ENCODE data around the gene CD1B.
"Not testable (repeated sequence)": the region's sequence is repeated elsewhere in the genome, so short reads cannot be mapped to it uniquely, and the experiment has no call there.

Gene CD1B

GRCh38 chr1:158331481-158332150 is at the start of gene CD1B:
CD1B (minus strand) TSS chr1:158331531; CDS start chr1:158331423, 108 bp downstream.
- no peak for DNase-seq

GRCh38 chr1:158374860-158375259 is 43.5 kb upstream of the CD1B start:
- no peak for DNase-seq

DNA sequence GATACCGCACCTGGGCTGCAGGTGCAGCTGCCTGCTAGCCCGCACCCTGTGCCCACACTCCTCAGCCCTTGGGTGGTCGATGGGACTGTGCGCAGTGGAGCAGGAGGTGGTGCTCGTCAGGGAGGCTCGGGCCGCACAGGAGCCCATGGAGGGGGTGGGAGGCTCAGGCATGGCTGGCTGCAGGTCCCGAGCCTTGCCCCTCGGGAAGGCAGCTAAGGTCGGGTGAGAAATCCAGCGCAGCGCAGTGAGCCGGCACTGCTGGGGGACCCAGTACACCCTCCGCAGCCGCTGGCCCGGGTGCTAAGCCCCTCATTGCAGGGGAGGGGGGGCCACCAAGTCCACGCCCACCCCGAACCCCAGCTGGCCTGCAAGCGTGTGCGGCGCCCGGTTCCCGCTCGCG is 42.8 kb upstream of the CD1B start:
- not testable (repeated sequence) for DNase-seq

DNA sequence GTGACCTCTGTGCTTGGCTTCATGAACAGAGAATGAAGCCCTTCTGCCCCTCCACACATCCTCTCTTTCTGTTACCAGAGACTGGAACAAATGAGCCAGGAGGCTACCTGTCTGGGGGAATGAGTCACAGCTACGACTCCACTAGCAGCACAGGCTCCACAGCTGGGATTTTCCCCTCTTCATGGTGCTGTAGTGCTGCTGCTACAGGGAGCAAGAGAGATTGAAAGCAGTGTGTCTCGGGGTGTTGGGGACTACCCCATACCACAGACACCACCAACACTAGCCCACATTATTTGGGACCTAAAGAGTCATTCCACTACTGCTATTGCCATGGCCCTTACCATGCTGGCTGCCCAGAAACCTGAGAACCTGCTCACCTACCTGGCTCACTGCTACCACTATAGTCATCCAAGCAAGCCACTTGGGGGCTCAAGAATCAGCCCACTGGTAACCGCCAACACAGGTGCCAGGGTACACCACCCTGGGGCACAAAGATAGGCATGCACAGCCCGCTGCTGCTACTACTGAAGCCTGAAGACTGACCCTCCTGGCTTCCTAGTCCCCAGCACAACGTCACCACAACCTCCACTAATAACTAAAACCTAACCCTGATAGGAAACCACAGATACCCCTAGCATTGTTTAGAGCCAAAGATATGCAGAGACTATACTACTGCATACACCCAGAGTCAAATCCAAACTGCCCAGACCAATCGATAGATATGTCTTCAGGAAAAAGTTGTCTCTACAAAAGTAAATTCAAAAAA is 40.0 kb upstream of the CD1B start:
- DNase-seq: no peak

DNA sequence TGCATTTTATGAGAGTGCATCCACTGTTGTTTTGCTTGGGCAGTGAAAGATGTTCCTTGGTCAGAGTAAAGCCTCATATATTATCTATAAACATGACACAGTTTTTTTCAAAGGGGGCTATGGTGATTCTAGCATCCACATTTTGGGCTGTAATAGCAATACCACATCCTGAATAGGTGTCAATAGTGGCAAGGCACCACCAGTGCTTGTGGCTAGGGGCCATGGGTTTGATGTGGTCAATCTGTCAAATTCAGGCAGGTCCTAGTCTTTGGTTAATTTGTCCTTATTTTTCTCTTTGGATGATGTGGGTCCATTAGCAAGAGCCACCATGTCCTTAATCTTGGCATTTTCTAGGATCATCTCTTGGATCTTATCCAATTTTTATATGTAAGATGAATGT is 35.5 kb upstream of the CD1B start:
- DNase-seq: no peak

DNA sequence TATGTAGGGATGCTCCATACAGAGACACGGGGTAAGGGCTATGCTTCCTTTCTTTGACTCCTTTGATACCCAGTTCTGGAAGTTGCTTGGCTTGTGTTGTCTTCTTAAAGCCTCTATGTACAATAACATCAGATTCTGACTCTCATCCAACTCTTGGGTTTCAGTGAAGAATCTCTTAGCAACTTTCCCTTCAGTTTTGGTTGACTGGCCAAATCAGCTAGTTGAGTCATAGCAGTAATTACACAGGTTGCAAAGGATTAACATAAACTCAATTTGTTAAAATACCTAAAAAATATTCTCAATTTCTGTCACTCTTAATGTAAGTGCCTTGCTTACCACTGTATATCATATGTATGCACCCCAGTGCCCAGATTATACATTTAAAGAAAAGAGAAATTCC is 31.6 kb upstream of the CD1B start:
- DNase-seq: no peak

DNA sequence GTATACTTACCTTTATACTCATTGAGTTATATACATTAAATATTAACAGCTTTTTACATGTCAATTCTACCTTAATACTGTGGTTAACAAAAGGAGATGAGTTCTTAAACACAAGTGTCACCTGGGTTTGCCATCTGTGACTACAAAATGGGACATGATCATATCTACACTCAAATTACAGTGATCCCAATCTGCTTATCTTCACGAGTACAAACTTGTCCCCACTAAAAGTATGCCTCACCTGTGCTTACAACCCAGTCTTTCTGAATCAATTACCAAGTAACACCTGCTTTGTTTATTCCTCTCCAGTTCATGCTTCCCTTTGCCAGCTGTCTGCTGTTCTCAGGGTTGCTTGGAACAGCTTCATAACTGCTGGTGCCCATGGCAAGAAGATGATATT is 31.2 kb upstream of the CD1B start:
- no peak for DNase-seq

- DNase-seq: no peak
Observed at GRCh38 chr1:158357441-158357840, 26.1 kb upstream of the CD1B start.

DNA sequence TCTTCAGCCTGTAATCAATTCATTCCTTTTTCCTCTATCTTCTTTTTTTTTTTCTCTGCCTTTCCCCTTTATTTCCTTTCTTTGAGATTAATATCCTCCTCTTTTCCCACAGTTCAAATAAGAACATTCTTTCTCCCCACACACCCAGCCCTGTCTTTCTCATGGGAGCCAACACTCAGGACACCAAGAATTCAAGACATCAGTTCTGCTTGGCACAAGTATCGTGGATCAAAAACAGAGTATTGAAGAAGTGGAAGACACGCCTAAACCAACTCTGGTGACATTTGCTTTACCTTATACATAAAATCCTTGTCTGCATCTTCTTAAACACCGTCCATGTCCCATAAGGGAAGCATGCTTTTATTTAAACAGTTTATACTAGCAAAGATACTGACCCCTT is 25.3 kb upstream of the CD1B start:
- no peak for DNase-seq

- DNase-seq: no peak
Observed at GRCh38 chr1:158355773-158356285, 24.5 kb upstream of the CD1B start.

GRCh38 chr1:158354255-158354654 is 22.9 kb upstream of the CD1B start:
- no peak for DNase-seq

DNA sequence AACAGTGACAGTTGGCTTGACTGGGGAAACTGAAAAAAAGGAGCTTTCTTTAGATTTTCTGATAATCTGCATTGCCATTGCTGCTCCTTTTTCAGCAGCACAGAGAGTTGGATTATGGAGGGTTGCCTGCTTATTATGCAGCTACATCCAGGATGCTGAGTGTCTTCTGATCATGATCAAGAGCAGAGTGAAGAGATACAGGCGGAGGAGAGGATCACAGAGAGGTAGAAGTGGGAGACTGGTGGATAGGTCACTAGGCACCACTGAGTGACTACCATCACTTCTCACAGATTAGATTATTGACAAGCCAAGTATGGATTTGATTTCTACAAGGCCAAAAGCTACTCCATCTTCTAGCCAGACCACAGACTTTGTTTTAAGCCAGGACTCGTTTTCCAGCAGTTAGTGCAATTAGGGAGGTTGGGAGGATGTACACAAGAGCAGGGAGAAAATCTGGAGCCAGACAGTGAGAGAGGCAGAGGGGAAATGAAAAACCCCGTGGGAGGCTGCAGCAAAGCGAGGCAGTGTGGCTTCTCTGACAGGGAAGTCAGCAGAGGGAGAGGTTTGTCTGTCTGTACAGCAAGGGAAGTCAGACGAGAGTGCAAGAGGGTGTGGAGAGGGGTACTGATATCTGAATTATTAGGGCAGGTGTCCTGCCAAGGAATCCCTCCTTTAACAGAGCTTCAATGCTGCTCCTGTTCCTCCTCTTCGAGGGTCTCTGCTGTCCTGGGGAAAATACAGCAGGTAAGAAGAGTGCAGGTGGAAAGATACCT is 22.2 kb upstream of the CD1B start, which contains the start of gene CD1E:
Gene CD1E, plus strand, starts transcription at position 592 of the 773 bp plus-strand sequence. Its CDS starts 95 bp downstream, at position 687.
- DNase-seq: no peak

DNA sequence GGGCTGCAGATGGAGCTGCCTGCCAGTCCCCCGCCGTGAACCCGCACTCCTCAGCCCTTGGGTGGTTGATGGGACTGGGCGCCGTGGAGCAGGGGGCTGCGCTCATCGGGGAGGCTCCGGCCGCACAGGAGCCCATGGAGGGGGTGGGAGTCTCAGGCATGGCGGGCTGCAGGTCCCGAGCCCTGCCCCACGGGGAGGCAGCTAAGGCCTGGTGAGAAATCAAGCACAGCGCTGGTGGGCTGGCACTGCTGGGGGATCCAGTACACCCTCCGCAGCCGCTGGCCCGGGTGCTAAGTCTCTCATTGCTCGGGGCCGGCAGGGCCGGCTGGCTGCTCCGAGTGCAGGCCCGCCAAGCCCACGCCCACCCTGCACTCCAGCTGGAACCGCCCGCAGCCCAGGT is 17.6 kb upstream of the CD1B start:
- not testable (repeated sequence) for DNase-seq

DNA sequence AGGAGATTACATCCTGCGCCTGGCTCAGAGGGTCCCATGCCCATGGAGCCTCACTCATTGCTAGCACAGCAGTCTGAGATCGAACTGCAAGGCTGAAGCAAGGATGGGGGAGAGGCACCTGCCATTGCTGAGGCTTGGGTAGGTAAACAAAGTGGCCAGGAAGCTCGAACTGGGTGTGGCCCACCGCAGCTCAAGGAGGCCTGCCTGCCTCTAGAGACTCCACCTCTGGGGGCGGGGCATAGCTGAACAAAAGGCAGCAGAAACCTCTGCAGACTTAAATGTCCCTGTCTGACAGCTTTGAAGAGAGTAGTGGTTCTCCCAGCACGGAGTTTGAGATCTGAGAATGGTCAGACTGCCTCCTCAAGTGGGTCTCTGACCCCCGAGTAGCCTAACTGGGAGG is 5.1 kb upstream of the CD1B start:
- not testable (repeated sequence) for DNase-seq

DNA sequence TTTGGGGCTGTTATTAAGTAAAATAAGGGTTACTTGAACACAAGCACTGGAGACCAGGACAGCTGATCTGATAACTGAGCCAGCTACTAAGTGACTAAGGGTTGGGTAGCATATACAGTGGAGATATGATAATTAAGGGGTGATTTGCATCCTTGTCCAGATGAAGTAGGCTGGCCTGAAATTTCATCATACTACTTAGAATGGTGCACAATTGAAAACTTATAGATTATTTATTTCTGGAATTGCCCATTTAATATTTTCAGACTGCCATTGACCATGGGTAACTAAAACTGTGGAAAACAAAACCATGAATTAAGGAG is 3.8 kb upstream of the CD1B start:
- DNase-seq: no peak

DNA sequence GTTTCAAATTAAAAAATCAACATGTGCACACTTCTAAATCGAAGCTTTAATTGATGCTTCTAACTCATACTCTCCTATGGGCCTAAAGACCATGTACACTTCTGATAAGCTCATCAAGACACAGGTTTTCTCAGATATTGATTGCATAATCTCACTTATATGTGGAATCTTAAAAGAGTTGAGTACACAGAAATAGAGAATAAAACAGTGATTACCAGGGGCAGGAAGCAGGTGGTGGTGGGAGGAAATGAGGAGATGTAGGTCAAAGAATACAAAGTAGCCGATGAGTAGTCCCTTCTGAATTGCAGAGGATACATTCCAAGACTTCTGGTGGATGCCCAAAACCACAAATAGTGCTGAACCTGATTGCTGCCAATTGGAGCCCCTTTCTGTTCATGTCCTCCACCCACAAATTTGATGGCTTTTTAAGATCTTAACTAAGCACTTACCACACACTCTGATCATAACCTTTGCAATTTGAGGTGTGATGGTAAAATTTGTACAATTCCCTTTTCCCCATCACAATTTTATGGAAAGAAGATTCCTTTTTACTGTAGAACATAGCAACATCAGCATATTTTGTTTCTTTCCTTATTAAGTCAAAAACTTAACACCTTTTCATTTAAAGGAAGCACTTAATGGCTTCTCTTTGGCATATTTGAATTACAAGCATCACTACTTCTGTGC is 3.3 kb upstream of the CD1B start:
- no peak for DNase-seq

GRCh38 chr1:158333405-158334155 is 2.2 kb upstream of the CD1B start:
- DNase-seq: no peak

- DNase-seq: no peak
Observed at GRCh38 chr1:158331106-158331425, 265 bp downstream of the CD1B start.

GRCh38 chr1:158330391-158331105 is 783 bp downstream of the CD1B start:
- DNase-seq: no peak

DNA sequence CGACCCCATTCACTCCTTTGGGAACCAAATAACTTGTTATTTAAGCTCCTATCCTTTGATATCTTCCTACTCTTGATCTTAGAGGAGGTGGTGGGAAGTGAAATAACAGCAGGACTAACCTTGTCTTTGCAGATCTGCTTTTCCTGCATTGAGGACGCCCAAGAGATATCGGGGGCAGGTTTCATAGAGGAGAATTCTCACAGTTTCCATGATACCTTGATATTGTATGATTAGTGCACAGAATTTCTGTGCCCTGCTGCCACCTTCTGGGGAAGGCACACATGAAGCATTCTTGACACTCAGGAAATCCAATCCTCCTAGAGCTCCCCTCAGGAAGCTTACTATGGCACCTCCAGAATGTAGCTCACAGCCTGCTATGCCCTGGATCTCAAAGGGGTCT is 1.6 kb downstream of the CD1B start:
- DNase-seq: peak; percentile 17

- DNase-seq: no peak
Observed at GRCh38 chr1:158329300-158329699, 2.0 kb downstream of the CD1B start.

DNA sequence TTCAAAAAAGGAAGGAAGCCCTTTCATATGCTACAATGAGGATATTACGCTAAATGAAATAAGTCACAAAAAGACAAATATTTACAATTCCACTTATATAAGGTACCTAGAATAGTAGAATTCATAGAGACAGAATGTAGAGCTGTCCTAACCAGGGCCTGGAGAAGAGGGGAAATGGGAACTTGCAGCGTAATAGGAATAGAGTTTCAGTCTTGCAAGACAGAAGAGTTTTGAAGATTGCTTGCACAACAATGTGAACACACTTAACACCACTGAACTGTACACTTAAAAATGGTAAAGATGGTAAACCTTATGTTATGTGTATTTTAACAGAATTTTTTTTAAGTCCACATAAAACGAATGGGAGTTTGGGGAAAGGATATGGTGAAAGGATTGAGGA is 2.9 kb downstream of the CD1B start:
- no peak for DNase-seq

All from CD4-positive, alpha-beta T cell treated with Interleukin-17A for 1 hour (primary cell).